Measurements from ENCODE around the gene TYMP.

- TF ChIP-seq ELF1 (IDR thresholded peaks at IDR 0.05) (no peak), CTCF (IDR thresholded peaks at IDR 0.05) (no peak)
- TF ChIP-seq, protein P1, sequence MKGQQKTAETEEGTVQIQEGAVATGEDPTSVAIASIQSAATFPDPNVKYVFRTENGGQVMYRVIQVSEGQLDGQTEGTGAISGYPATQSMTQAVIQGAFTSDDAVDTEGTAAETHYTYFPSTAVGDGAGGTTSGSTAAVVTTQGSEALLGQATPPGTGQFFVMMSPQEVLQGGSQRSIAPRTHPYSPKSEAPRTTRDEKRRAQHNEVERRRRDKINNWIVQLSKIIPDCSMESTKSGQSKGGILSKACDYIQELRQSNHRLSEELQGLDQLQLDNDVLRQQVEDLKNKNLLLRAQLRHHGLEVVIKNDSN (IDR thresholded peaks at IDR 0.05; ENCODE audit: borderline replicate concordance, low read depth): no peak
Observed at GRCh38 chr22:50526834-50527801, 2.7 kb downstream of the TYMP start.

Measured in SK-N-SH (cell line).